DND-41 (cell line): Measurements from ENCODE around the gene PSMB8.

ENCODE experiments used
- EZH2 ChIP-seq: IDR thresholded peaks from 3 replicates; pipeline ENCODE4 v1.6.1; 2012; ENCODE audit warnings: borderline replicate concordance, low read depth, mild to moderate bottlenecking, moderate library complexity, low read length, inconsistent platforms; ENCODE audit not compliant: severe bottlenecking
- TF ChIP-seq, protein P1 (sequence below): IDR thresholded peaks from 2 replicates; pipeline ENCODE4 v1.5.1; 2012; ENCODE audit warnings: borderline replicate concordance, low read length, moderate library complexity, mild to moderate bottlenecking; ENCODE audit not compliant: poor library complexity, severe bottlenecking; ENCODE audit errors: extremely low read depth

DNA sequence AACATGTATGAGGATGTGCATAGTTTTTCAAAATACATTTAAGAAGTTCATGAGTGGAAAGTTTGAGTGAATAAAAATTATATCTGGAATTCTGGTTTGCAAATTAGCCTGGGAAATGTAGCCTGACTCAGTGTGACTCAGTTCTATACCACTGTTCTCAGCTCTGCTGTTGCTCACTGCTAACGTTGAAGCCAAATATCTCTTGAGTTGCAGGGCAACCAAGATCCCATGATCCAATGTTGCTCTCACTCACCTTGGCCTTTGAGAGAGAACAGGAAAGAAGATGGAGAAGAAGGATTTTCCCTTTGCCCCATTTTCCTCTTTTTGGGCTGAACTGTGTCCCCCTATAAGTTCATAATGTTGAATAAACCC, 39.0 kb upstream of the PSMB8 start:
- no peak for TF ChIP-seq EZH2
- TF ChIP-seq, protein P1, sequence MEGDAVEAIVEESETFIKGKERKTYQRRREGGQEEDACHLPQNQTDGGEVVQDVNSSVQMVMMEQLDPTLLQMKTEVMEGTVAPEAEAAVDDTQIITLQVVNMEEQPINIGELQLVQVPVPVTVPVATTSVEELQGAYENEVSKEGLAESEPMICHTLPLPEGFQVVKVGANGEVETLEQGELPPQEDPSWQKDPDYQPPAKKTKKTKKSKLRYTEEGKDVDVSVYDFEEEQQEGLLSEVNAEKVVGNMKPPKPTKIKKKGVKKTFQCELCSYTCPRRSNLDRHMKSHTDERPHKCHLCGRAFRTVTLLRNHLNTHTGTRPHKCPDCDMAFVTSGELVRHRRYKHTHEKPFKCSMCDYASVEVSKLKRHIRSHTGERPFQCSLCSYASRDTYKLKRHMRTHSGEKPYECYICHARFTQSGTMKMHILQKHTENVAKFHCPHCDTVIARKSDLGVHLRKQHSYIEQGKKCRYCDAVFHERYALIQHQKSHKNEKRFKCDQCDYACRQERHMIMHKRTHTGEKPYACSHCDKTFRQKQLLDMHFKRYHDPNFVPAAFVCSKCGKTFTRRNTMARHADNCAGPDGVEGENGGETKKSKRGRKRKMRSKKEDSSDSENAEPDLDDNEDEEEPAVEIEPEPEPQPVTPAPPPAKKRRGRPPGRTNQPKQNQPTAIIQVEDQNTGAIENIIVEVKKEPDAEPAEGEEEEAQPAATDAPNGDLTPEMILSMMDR: no peak
